K562 (cell line): ENCODE data around the gene POLR3H. TPM values are rescaled to one million over a fixed set of nuclear protein-coding genes. Genes with fewer than 3 reads are reported as not detected.

Source experiments
- BRCA1 ChIP-seq, 2 experiments: fragments of 450-650 bp in 1 of 2; sonication (generic) in 1 of 2; formaldehyde crosslinking in 1 of 2; IDR thresholded peaks; 2 replicates each; pipeline versions ENCODE4 v1.5.0 to v1.6.1; 2017 to 2020; ENCODE audit warnings: mild to moderate bottlenecking in 1 of 2, missing genetic modification reagents in 1 of 2
- DMBX1 ChIP-seq: fragments of 250-450 bp; sonication (Bioruptor Pico); IDR thresholded peaks from 2 replicates; pipeline ENCODE4 v1.8.0; 2022; ENCODE audit warnings: inconsistent platforms, mild to moderate bottlenecking, moderate library complexity, borderline replicate concordance
- EGR1 ChIP-seq: fragments of 450-650 bp; conservative IDR thresholded peaks from 2 replicates; pipeline ENCODE4 v1.6.1; 2017; ENCODE audit warnings: mild to moderate bottlenecking
- ETV5 ChIP-seq: sonication (generic); formaldehyde crosslinking; IDR thresholded peaks from 2 replicates; pipeline ENCODE4 v1.4.0; 2020; ENCODE audit warnings: low read depth, mild to moderate bottlenecking, missing genetic modification reagents
- KLF16 ChIP-seq: IDR thresholded peaks from 2 replicates; pipeline ENCODE4 v1.6.1; 2016; ENCODE audit warnings: antibody characterized with exemption
- MTA1 ChIP-seq: fragments of 450-650 bp; IDR thresholded peaks from 2 replicates; pipeline ENCODE4 v1.6.1; 2017; ENCODE audit warnings: borderline replicate concordance
- MXI1 ChIP-seq: IDR thresholded peaks from 2 replicates; pipeline ENCODE4 v1.6.1; 2011; ENCODE audit warnings: low read depth, mild to moderate bottlenecking, improper control_type of control experiment, low read length
- PYGO2 ChIP-seq: fragments of 450-650 bp; IDR thresholded peaks from 2 replicates; pipeline ENCODE4 v1.6.1; 2016; ENCODE audit warnings: mild to moderate bottlenecking, missing genetic modification characterization, moderate library complexity, missing compliant biosample characterization
- SRSF3 ChIP-seq: fragments of 200-400 bp; formaldehyde crosslinking; IDR thresholded peaks from 2 replicates; pipeline ENCODE4 v1.6.1; 2016; ENCODE audit warnings: mild to moderate bottlenecking, low read length, moderate library complexity; ENCODE audit not compliant: insufficient read depth
- STAG1 ChIP-seq: sonication (generic); formaldehyde crosslinking; IDR thresholded peaks from 2 replicates; pipeline ENCODE4 v1.5.0; 2020; ENCODE audit warnings: missing genetic modification reagents, borderline replicate concordance
- TAF1 ChIP-seq: IDR thresholded peaks from 2 replicates; pipeline ENCODE4 v1.6.1; 2011; ENCODE audit warnings: mild to moderate bottlenecking, low read length, moderate library complexity; ENCODE audit not compliant: insufficient read depth, control insufficient read depth, severe bottlenecking; ENCODE audit errors: extremely low read depth
- polyA plus RNA-seq, 8 experiments: library from polyadenylated mRNA; depleted of rRNA in 4 of 8; stranded (reverse) in 5 of 8; unstranded in 3 of 8; fragments of >200 nt; fragmentation: Nextera tagmentation in 2 of 8; fragmentation: Illumina TruSeq in 1 of 8; extraction: Ambion mirVana in 2 of 8; extraction: Trizol in 1 of 8; gene quantifications; 2 replicates each; pipeline versions ENCODE4 v1.2.1 to v1.2.3, GENCODE V29; 2011 to 2014; ENCODE audit warnings: inconsistent platforms in 1 of 8, missing spikeins in 1 of 8
- total RNA-seq, 7 experiments: library from RNA; depleted of rRNA in 6 of 7; stranded (reverse); fragments of >200 nt in 6 of 7; fragmentation: Illumina TruSeq in 2 of 7; extraction: Trizol in 2 of 7; gene quantifications; 2 replicates each; pipeline versions ENCODE4 v1.2.1 to v1.2.3, GENCODE V29; 2011 to 2021; ENCODE audit warnings: low replicate concordance in 1 of 7
- TF ChIP-seq, protein P1 (sequence below), 2 experiments: fragments of 450-650 bp; formaldehyde crosslinking in 1 of 2; IDR thresholded peaks; 2 replicates each; pipeline versions ENCODE4 v1.4.0 to v1.6.1; 2014 to 2020; ENCODE audit warnings: mild to moderate bottlenecking in 2 of 2, borderline replicate concordance in 1 of 2, low read depth in 1 of 2
- TF ChIP-seq, protein P2 (sequence below): fragments of 200-800 bp; sonication (Bioruptor generic); IDR thresholded peaks from 2 replicates; pipeline ENCODE4 v1.6.1; 2017; ENCODE audit warnings: missing genetic modification characterization, missing compliant biosample characterization
- TF ChIP-seq, protein P3 (sequence below), 3 experiments: IDR thresholded peaks in 2 of 3; conservative IDR thresholded peaks in 1 of 3; 2 replicates each; pipeline ENCODE4 v1.5.1; 2011 to 2012; ENCODE audit warnings: low read length in 3 of 3, mild to moderate bottlenecking in 3 of 3, control low read depth in 2 of 3, improper control_type of control experiment in 1 of 3, inconsistent platforms in 1 of 3, low read depth in 1 of 3, mixed read lengths in 1 of 3, moderate library complexity in 1 of 3; ENCODE audit not compliant: insufficient read depth in 2 of 3

The POLR3H gene
- total and polyA plus RNA-seq, 9 of the 15 experiments (the other 6 are each of a cell fraction or from before 2014, with no cell fraction given), result 5.3 to 48.4 (median 22.2) TPM

DNA sequence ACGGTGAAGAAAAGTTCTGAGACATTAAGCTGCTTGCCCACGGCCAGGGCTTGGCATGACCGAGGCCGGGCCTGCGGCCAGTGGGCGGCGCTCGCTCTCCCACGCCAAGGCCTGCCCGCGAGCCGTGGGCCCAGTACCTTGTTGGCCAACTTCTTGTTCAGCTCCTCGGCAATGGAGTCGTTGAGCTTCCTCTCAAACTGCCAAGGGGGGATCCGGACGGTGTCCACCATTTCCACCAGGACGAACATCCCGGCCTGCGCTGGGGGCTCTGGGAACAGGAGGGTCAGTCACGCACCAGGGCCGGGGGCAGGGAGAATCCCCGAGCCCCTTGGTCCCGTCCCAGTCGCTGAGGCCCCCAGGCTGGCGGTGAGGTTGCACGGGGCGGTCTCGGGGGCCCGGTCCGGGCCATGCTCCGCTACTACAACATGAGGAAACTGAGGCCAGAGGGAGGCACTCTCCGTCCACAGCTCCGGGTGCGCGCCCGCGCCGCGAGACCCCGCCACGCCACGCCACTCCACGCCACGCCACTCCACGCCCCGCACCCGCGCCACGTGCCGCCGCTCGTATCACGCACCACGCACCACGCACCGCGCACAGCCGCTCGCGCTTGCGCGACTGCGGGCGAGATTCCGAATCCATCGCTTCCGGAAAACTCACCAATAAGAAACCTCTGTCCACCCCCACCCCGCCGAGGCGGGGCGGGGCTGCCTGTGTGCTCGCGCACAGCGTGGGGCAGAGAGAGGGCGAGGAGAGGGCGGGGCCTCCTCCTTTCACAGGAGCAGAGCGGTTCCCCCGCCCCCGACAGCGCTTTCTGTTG is at the start of gene POLR3H (continued):
- TF ChIP-seq, protein P1, sequence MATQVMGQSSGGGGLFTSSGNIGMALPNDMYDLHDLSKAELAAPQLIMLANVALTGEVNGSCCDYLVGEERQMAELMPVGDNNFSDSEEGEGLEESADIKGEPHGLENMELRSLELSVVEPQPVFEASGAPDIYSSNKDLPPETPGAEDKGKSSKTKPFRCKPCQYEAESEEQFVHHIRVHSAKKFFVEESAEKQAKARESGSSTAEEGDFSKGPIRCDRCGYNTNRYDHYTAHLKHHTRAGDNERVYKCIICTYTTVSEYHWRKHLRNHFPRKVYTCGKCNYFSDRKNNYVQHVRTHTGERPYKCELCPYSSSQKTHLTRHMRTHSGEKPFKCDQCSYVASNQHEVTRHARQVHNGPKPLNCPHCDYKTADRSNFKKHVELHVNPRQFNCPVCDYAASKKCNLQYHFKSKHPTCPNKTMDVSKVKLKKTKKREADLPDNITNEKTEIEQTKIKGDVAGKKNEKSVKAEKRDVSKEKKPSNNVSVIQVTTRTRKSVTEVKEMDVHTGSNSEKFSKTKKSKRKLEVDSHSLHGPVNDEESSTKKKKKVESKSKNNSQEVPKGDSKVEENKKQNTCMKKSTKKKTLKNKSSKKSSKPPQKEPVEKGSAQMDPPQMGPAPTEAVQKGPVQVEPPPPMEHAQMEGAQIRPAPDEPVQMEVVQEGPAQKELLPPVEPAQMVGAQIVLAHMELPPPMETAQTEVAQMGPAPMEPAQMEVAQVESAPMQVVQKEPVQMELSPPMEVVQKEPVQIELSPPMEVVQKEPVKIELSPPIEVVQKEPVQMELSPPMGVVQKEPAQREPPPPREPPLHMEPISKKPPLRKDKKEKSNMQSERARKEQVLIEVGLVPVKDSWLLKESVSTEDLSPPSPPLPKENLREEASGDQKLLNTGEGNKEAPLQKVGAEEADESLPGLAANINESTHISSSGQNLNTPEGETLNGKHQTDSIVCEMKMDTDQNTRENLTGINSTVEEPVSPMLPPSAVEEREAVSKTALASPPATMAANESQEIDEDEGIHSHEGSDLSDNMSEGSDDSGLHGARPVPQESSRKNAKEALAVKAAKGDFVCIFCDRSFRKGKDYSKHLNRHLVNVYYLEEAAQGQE (IDR thresholded peaks at IDR 0.05; ENCODE audit: borderline replicate concordance), result peak; percentile 18; the same call in 1 of the 2 replicates
- TF ChIP-seq, protein P1 (CRISPR knock-in tag; IDR thresholded peaks at IDR 0.05; ENCODE audit: low read depth), result no peak
- peak; percentile 81 for TF ChIP-seq EGR1
- TF ChIP-seq ETV5 (CRISPR knock-in tag), result no peak
- TF ChIP-seq, protein P2, sequence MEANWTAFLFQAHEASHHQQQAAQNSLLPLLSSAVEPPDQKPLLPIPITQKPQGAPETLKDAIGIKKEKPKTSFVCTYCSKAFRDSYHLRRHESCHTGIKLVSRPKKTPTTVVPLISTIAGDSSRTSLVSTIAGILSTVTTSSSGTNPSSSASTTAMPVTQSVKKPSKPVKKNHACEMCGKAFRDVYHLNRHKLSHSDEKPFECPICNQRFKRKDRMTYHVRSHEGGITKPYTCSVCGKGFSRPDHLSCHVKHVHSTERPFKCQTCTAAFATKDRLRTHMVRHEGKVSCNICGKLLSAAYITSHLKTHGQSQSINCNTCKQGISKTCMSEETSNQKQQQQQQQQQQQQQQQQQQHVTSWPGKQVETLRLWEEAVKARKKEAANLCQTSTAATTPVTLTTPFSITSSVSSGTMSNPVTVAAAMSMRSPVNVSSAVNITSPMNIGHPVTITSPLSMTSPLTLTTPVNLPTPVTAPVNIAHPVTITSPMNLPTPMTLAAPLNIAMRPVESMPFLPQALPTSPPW (CRISPR knock-in tag), result peak; percentile 92
- peak; percentile 30; the same call in 1 of the 2 replicates for TF ChIP-seq MTA1
- TF ChIP-seq MXI1, result peak; percentile 57; the same call in 1 of the 2 replicates
- no peak for TF ChIP-seq PYGO2 (tag)
- TF ChIP-seq, protein P3, sequence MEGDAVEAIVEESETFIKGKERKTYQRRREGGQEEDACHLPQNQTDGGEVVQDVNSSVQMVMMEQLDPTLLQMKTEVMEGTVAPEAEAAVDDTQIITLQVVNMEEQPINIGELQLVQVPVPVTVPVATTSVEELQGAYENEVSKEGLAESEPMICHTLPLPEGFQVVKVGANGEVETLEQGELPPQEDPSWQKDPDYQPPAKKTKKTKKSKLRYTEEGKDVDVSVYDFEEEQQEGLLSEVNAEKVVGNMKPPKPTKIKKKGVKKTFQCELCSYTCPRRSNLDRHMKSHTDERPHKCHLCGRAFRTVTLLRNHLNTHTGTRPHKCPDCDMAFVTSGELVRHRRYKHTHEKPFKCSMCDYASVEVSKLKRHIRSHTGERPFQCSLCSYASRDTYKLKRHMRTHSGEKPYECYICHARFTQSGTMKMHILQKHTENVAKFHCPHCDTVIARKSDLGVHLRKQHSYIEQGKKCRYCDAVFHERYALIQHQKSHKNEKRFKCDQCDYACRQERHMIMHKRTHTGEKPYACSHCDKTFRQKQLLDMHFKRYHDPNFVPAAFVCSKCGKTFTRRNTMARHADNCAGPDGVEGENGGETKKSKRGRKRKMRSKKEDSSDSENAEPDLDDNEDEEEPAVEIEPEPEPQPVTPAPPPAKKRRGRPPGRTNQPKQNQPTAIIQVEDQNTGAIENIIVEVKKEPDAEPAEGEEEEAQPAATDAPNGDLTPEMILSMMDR (IDR thresholded peaks at IDR 0.05 in 2 of 3, conservative IDR thresholded peaks at IDR 0.05 in 1 of 3; ENCODE audit: insufficient read depth in 2 of 3, low read depth in 1 of 3, low read length in 3 of 3), result peak; percentile 66 to 82 (median 67)
- TF ChIP-seq SRSF3, result peak; percentile 56; the same call in 1 of the 2 replicates
- no peak for TF ChIP-seq BRCA1 (IDR thresholded peaks at IDR 0.05)
- TF ChIP-seq BRCA1 (CRISPR knock-in tag; IDR thresholded peaks at IDR 0.05), result no peak
- TF ChIP-seq TAF1, result peak; percentile 23
- TF ChIP-seq DMBX1 (CRISPR knock-in tag), result 0 out of 2 replicates have a peak, but pooled peaks have one; percentile 23
- peak; percentile 22; the same call in 1 of the 2 replicates for TF ChIP-seq STAG1
- no peak for TF ChIP-seq KLF16
